Inflammatory macrophage treated with lipopolysaccharide for 4 hours (primary cell): ENCODE results near the gene GHRH.

Source experiments
- DNase-seq: peaks from one replicate; pipeline ENCODE4 v3.0.0-alpha.2; 2020

The GHRH gene

GRCh38 chr20:37202267-37202943 is 59.2 kb downstream of the GHRH start:
- DNase-seq = peak; percentile 62

GRCh38 chr20:37201827-37202162 is 59.8 kb downstream of the GHRH start:
- DNase-seq = no peak
